Midbrain (tissue), 1 donor: ENCODE results near the gene IFI27L2.

Source experiments
- DNase-seq: peaks from one replicate; lab custom pipeline; 2025; lab: John Stamatoyannopoulos, UW

Gene IFI27L2

DNA sequence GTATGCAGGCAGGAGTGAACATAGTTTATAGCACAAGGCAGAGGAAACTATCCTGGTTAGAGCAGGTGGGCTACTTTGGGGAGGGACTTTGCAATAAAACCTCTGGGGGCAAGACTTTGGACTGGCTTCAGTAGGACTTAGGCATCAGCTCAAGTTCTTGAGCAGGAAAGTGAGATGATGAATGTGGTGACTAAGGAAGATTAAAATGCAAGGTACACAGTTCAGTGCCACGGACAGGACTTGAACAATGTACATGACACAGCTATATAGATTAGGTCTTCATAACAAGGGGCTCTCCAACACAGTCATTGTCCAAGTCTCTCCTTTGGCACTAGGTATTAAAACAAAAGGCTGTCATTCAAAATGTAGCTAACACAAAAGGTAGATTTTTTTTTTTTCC is 23.3 kb upstream of the IFI27L2 start:
- DNase-seq, result no peak

DNA sequence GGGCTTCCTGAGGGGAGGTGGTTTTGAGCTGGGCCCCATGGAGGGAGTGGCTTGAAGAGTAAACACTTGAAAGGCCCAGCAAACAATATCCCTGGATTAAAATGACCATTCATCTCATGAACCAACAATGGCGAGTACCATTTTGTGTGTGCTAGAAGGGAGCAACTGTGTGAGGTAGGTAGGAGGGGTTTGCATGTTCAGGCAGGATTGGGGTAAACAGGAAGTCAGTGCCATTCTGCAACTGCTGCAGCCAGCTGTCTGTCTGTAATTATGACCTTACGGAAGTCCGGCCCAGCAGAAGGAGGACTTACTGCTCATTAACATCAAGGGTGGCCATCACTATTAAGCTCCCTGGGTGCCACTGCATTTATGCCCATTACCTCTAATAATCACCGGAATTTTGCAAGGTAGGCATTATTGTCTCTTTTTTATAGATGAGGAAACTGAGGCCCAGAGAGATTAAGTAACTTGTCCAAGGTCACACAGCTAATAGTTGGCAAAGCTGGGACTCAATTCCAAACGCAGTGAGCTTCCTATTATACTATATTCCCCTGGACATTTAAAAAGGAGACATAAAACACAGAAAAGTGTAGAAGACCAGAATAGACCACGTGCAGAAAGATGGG is 16.6 kb upstream of the IFI27L2 start:
- no peak for DNase-seq

DNA sequence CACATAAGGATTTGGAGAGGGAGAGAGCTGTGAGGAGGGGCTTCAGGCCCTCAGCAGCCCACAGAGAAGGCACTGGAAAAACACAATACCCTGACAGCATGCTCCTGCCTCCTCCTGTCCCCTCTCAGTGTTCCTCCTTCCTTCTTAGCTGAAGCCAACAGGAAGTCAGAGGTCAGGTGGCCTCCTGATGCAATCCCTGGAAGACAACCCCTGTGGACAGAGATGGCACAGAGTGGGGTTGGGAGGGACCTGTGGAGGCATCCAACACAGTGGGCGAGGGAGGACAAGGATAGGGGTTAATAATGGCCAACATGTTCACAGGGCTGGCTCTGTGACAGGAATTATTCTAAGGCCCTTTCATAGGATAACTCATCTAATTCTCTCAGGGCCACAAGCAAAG is 15.4 kb upstream of the IFI27L2 start:
- DNase-seq, result no peak

DNA sequence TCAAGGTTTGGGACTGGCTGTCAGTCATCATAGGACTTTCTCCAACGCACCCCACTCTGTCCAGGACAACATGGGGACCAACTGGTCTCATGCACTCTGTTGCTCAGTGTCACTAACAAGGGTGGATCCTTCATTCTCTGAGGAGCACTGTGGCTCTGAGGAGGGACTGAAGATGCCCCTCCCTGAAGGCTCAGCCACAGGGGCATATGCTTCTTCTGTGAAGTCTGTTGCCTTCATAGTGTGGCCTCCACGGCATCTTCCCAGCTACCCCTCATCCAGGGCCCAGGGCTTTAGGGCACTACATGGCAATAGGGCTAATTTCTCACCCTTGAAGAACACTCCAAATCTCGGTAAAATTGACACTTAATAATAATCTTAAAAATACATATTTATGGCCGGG is 14.3 kb upstream of the IFI27L2 start:
- DNase-seq, result no peak

DNA sequence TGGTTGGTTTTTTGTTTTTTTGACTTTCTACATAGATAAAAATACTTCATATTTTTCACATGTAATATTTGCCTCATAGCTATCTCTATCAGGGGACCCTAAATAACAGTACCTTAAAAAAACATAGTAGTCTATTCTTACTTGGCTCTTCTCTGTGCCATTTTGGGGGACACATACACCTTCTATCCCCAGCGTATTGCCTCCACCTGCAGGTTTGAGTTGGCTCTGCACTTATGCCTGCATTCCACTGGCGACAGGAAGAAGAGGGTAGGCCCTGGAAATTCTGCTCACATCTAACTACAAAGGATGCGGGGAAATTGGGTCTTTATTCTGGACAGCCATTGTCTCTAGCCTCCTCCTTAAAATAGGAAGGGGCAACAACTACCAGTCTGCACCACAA is 13.8 kb upstream of the IFI27L2 start:
- no peak for DNase-seq

DNA sequence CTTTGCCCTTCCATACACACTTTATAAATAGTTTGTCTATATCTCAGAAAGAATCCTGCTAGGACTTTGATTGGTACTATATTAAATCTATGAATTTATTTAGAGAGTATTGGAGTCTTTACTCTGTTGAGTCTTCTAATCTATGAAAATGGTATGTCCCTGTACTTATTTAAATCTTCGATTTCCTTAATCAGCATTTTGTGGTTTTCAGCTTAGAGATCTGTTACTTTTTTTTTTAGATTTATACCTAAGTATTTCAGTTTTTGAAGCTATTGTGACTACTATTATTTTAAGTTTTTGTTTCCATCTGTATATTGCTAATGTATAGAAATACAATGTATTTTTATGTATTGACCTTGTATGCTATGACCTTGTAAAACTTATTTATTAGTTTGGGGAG is 13.4 kb upstream of the IFI27L2 start:
- no peak for DNase-seq

DNA sequence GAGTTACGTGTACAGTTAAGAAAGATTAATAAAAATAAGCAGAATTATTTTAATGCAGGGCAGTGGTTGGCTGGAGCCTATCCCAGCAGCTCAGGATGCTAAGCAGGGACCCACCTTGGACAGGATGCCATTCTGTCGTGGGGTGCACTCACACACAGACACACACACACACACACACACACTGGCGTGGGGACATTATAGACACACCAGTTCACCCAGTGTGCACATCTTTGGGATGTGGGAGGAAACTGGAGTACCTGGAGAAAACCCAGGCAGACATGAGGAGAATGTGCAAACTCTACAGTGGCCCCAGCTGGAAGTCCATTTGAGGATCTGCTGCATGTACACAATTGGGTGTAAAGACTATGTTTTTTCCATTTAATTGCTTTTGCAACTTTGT is 12.8 kb upstream of the IFI27L2 start:
- DNase-seq, result no peak

DNA sequence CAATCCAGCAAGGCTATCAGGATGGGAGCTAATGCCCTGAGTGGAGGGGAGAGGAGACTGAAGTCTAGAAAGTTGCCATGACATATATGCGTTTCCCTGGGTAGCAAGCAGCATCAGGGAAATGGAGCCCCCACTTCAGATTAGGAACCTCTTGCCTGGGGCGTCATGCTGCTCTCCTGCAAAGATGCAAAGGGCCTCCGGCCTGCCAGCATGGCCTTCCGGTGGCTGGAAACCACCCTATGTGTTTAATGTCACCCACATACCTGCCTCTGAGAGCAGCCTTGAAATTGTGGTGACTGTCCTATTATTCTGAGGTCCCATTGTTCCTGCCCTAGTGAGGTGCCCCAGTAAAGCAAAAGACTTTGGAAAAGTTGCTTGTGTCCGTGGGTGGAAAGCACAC is 10.0 kb upstream of the IFI27L2 start:
- no peak for DNase-seq

DNA sequence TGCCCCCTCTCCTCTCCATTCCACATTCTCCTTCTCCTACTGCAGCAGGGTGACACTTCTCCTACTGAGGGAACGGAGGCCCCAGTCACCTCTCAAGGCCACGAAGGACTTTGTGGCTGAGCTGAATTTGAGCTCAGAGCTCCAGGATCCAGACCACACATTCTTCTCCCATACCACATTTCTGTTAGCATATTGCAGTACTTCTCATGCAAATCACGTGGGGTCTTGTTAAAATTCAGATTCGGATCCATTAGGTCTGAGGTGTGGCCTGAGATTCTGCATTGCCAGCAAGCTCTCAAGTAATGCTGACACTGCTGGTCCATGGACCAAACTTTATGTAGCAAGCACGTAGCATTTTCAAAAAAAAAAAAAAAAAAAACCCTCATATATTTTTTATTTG is 9.6 kb upstream of the IFI27L2 start:
- DNase-seq, result no peak

DNA sequence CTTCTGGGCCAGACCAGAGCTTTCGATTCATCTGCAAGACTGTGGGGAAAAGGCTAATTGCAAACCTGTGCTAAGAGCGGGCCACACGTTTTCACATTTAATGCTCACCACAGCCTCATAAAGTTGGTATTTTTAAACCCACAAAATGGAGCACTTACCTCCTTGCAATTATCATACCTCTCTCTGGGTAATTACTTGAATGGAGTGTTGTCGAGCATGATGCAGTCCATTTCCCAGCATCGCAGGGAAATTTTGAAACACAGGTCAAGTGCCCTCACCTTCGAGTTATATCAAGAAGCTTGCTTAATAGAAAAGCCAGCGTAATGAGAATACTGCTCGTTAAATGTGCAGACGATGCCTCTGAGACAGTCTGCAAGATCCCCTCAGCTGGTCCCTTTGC is 8.8 kb upstream of the IFI27L2 start:
- DNase-seq, result no peak

DNA sequence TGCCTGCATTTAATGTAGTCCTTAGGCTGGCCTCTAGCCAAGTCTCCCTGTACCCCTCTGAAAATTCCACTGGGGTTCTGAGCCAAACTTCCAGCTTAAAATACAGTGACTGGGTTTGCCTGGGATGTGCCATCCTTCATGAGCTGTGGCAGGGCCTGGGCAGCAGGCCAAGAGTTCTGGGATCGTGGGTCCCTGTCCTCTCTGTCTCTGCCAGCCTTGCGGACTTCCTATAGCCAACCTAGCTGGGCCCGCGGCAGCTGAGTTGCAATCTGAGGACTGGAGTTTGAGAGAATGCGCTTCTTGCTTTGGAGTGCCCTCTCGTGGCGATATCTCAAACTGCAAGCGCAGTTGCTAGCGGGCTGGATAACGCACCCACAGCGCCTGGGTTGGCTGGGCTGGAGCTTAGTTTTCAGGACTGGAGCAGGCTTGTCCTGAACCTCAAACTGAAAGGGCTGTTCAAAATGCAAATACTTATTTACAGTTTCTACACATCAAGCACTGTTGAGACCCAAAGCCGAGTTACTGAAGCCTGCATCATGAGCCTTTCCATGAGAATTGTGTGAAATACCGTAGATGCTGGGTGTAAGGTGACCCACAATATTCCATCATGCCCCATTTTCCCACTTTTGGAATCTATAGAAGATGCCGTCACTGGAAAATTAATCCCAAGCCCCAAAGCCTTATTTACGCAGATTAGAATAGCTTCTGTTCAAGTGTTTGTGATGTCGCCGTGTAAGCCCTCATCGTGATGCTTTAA is 7.3 kb upstream of the IFI27L2 start:
- DNase-seq, result peak; percentile 93

DNA sequence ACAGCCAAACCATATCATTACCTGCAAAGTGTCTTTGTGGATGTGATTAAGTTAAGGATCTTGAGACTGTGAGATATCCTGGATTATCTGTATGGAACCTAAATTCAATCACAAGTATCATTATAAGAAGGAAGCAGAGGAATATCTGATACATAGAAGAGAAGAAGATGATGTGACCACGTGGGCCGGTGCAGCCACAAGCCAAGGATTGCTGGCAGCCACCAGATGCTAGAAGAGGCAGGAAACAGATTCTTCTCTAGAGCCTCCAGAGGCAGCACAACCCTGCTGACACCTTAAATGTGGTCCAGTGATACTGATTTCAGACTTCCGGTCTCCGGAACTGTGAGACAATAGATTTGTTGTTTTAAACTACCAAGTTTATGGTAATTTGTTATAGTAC is 6.1 kb upstream of the IFI27L2 start:
- no peak for DNase-seq

DNA sequence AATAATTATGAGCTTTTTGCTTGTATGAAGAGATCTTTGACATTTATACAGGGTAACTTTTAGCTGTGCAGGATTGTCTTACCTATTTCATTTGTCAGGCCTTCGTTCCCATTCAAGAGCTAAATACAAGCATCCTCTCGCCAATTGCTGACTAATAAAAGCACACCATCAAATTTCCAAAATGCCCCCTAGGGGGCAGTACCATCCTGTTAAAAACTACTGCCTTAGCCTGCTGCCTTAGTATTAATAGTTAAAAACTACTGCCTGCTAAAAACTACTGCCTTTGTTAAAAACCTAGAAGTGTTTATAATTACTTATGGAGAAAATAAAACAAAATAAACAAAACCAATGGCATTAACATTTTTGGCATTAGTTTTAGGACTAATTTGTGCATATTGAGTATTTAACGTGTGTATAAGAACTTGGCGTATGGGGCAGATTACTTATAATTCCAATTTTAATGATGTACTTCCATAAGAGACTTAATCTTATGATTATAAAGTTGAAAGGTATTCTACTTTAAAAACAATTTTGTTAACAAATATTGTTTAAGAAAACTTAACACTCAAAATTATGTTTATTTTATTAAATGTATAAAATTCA is 3.0 kb upstream of the IFI27L2 start:
- peak; percentile 84 for DNase-seq

DNA sequence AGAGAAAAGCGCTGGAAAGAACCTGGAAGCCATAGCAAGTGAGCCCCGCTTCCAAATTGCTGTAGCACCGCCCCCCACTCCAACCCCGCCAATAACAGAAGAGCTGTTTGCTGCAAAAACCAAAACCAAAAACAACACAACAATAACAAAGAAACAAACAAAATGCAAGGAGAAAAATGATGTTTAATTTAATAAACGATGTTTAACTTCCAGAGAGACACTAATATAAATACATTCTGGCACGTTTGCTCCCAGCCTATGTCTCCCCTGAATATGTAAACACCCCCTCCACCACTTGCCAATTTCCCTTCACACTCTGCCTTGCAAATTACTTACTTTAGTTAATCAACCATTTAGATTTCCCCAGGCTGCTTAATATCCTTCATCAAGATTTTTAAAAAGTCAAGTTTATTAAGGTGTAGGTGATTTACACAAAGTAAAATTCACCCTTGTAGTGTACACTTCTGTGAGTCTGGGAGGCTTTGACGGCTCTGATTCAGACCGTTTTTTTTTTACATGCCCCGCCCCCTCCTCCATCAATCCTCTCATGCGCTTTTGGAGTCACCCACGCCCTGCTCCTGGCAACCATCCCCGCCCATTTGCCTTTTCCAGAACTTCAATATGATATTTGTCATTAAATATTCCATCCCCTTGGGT is 482 bp upstream of the IFI27L2 start:
- DNase-seq, result peak; percentile 43

DNA sequence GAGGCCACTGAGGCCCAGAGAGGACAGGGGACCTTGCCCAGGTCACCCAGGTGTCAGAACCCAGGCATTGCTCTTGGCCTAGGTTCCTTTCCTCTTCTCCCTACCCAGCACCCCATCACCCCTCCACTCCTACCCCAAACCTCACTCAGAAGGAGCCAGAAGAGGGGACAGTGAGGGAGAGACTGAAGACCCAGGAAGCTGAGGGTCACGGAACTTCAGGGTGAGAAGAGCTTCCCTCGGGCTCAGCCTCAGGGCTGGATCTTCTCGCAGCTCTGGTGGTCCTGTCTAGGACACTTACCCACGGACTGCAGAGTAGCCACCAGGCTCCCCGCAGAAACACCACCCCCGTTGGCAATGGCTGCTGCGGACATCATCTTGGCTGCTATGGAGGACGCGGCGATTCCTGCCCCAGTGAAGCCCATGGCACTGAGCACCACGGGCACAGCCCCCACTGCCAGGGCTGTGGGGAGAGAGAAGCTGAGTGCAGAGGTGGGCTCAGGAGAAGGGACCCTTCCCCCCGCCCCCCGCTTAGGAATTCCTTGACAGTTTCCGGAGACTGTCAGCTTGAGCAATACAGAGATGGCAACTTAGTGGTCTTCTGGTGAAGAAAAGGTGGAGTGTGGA is 1.1 kb downstream of the IFI27L2 start:
- DNase-seq, result no peak

DNA sequence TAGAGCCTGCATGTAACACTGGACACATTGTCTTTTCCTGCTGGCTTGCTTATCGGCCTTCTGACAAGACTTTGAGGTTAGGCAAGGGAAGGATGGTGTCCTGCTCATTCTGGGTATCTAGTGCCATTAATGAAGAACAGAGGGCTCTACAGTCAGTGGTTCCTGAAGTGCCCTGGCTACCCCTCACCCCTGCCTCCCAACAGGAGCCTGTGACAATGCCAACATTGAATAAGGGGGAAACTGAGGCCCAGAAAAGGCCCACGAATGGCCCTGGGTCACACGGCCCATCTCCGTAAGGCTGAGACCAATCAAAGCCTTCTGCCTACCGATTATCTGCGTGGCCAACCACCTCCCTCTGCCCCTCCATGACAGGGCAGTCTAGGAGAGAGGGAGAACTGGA is 2.1 kb downstream of the IFI27L2 start:
- DNase-seq, result no peak

DNA sequence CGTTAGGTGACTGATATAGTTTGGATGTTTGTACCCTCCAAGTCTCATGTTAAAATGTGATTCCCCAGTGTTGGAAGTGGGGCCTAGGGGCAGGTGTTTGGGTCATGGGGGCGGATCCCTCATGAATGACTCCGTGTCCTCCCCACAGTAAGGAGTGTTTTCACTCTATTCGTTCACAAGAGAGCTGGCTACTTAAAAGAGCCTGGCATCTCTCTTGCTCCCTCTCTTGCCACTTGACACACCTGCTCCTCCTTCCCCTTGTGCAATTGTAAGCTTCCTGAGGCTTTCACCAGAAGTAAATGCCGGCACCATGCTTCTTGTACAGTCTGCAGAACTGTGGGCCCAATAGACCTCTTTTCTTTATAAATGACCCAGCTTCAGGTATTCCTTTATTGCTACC is 2.6 kb downstream of the IFI27L2 start:
- DNase-seq, result no peak

DNA sequence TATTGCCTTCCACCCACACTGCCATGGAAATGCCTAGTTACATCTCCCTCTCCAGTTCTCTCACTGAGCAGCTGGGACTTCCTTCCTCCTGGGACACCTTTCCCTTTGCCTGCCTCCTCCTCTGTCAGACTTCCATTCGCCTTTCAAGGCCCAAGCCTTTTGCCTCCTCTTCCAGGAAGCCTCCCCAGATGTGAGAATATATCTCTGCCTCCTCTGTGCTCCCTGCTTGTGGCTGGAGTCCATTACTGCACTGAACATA is 3.1 kb downstream of the IFI27L2 start:
- no peak for DNase-seq

DNA sequence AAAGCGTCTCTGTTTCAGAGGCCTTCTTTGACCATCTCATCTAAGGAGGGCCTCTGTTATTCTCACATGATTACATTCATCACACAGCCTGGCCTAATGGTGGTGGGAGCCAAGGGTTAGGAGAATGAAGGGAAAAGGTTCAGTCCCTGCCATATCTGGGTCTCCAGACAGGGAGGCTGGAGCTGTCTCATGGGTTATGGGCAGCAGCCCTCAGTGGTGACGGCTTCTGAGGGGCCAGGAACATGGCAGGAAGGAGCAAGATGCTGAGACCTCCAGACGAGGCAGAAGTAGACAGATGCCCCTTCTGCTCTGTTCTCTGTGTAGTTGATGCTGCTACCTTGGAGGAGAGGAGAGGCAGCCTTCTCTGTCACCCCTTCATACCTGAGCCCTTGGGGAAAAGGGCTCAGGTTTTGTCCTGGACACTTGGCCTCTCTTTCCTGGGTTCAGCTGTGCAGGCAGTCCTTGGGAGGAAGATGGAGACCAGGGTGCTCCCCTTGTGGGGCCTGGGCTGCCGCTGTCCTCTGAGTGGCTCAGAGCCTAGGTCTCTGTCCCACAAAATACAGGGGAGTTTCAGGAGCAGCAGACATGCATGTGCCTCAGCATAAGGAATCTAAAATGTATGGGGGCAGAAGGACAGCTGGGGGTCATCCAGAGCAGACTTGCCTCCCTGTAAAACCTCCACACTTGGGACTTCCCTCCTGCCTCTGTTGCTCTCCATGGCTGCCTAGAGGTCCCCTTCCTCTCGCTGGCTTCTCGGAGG is 3.6 kb downstream of the IFI27L2 start:
- no peak for DNase-seq

DNA sequence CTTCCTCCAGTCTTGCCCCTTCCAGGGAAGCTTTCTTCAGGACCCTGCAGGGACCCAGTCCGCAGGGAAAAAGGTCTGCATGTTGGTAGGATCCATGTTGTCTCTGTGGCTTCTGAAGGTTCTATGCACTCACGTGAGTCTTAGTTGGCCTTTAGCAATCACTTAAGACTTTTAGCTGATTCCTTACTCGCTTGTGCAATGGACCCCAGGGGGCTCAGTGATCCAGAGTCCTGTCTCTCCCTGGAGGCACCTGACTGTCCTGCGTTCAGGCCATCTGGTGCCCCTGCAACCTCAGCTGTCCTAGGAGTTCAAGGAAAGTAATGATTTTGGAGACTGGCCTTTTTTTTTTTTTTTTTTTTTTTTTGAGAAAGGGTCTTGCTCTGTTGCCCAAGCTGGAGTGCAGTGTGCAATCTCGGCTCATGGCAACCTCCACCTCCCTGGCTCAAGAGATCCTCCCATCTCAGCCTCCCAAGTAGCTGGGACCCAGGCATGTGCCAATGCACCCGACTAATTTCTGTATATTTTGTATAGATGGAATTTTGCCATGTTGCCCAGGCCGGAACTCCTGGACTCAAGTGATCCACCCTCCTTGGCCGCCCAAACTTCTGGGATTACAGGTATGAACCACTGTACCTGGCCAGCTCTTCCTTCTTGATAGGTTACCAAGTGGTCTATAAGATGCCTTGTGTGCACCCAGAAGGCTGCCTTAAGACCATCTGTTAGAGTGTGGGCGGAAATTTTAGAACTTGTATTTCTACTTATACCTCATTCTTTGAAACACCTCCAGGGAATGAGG is 4.6 kb downstream of the IFI27L2 start:
- no peak for DNase-seq

DNA sequence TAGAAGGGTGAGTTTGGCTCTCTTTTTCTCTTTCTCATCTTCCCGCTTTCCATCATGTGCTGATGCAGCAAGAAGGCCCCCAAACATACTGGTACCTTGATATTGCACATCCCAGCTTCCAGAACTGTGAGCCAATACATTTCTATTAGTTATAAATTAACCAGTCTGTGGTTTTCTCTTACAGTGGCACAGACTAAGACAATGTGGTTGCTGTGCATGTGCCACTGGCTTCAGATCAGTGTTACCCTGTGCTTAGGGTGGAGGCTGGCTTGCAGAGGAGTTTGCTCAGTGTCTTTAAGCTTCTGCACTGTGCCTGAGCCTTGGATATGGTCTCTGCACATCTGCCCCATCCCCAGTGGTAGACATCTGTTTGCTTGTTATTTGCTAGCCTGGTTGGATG is 5.5 kb downstream of the IFI27L2 start:
- DNase-seq, result no peak
